NCI-H2196 (cell line): ENCODE measurements around the gene RNU6-7.
A peak's percentile ranks its signal among the peaks of the same experiment; 100 is the strongest.

ENCODE experiments used
- DNase-seq: peaks from one replicate; lab custom pipeline; 2025; ENCODE audit not compliant: unreplicated experiment; lab: John Stamatoyannopoulos, UW

Gene RNU6-7

DNA sequence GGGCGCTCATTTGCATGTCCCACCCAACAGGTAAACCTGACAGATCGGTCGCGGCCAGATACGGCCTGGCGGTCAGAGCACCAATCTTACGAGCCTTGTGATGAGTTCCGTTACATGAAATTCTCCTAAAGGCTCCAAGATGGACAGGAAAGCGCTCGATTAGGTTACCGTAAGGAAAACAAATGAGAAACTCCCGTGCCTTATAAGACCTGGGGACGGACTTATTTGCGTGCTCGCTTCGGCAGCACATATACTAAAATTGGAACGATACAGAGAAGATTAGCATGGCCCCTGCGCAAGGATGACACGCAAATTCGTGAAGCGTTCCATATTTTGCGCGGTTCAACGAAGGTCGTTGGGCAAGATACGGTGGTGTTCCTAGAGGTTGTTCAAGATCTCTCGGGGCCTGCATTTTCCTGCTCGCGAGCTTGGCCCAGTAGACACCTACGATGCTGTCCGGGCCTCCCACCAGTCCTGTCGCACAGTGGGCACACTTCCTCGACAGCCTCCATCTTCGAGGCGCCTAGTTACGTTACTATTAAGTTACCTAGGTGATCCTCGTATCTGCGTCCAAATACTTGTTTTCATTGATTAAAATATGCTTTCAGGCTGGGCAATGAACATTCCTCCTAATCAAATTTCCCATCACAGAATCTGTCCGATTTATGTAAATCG lies at the start of gene RNU6-7:
RNU6-7 (plus strand) TSS at position 230 of the 675 bp plus-strand sequence.
- peak; percentile 43 for DNase-seq

DNA sequence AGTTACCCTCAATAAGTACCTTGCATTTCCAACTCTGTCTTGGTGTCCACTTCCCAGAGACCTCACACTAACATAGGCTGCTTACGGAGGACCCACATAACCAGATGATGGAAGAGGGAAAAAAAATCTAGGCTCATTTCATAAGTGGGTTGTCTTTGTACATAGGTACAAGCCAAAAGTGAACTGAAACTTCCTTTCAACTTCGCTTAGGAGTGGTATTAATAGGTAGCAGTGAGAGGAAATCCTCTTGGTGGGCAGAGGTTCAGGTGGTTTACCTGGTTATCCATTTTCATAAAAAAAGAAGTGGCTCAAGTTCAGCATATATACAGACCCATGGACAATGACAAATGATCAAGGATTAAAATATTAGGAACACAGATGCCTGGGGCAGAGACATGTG lies 35.8 kb upstream of the RNU6-7 start:
- DNase-seq = no peak

- DNase-seq = no peak
Observed at GRCh38 chr14:32166924-32167323, 34.9 kb upstream of the RNU6-7 start.

GRCh38 chr14:32167907-32168306 lies 33.9 kb upstream of the RNU6-7 start:
- no peak for DNase-seq

DNA sequence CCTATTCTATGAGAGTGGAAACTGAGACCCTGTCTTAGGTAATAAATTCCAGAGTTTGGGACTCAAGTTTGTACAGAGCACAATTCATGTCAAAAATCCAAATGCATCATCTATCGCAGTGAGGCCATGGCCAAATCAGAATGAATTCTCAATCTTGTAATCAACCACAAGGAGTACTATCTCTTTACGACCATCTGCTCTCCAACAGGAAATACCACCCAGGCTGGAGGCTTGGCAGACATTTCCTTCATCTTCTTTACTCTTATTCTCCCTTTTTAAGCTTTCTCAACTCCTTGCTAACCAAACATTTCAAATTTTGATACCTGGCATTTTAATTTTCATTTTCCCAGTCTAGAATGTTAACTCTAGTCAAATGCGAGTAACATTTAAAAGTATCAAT lies 32.7 kb upstream of the RNU6-7 start:
- DNase-seq = no peak

DNA sequence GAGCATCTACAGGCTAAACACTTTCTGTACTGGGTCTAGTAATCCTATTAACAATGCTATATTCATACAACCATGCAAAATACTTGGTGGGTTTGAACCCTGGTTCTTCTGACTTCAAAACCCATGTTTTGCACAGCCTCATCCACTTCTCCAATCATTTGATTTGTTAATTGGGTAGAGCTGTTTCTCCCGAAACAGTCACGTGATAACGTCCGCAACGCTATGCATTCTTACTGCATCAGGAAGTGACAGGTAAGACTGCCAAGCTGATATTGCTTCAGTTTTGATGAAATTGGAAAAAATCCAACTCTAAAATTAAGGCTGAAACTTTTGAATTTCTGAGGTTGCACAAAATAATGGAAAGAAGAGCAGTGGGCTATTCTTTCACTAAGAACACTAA lies 30.4 kb upstream of the RNU6-7 start:
- no peak for DNase-seq

DNA sequence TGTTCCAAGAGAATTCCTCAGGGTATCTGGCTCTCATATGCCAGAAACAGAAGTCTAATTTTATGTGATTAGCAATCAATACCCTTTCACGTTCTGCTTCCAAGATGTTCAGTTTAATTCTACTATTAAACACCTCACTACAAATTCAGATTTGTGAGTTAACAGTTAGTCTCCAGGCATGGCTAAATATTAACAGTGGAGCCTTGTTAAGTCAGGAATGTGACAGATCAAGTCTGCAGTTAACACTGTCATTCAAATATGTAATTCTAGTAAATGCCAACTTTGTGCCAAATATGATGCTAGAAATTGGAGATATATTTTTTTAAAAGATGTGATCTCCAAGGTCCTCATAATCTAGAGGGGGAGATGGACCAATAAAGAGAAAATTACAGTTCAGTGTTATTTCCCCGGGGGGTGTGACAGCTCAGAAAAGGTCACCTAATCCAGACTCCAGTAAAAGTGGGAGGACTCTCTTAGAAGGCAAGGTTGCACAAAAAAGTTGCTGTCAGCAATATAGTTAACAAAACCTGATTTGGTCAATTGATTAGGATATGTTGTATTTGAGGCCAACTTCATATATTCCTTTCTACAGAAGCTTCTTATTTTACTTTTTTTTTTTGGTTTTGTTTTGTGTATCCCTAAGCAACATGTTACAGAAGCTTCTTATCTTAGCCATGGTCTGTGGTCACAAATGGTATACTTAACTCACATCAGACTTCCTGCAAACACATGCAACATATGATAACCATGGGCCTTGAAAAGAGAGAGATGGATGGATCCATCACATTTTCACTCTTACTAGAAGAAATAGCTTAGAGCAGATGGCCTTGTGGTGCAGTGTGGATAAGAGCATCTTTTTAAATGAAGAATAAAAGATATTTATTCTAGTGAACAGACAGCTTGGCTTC lies 18.4 kb upstream of the RNU6-7 start:
- no peak for DNase-seq

DNA sequence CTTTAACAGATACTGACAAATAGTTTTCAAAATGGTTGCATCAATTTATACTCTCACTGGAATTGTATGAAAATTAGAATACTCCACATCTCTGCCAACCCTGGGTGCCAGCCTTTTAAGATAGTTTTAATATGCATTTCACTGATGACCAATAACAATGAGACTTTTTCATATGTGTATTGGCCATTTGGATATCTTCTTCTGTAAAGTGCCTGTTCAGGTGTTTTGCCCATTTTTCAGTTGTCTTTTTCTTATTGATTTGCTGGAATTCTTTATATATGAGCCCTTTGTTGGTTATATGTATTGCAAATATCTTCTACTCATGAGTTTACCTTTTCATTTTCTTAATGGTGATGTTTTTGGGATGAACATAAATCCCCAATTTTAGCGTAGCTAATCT lies 16.7 kb upstream of the RNU6-7 start:
- no peak for DNase-seq

- no peak for DNase-seq
Observed at GRCh38 chr14:32186248-32186647, 15.6 kb upstream of the RNU6-7 start.

- DNase-seq = no peak
Observed at GRCh38 chr14:32189811-32190210, 12.0 kb upstream of the RNU6-7 start.

- DNase-seq = no peak
Observed at GRCh38 chr14:32190673-32191072, 11.2 kb upstream of the RNU6-7 start.

DNA sequence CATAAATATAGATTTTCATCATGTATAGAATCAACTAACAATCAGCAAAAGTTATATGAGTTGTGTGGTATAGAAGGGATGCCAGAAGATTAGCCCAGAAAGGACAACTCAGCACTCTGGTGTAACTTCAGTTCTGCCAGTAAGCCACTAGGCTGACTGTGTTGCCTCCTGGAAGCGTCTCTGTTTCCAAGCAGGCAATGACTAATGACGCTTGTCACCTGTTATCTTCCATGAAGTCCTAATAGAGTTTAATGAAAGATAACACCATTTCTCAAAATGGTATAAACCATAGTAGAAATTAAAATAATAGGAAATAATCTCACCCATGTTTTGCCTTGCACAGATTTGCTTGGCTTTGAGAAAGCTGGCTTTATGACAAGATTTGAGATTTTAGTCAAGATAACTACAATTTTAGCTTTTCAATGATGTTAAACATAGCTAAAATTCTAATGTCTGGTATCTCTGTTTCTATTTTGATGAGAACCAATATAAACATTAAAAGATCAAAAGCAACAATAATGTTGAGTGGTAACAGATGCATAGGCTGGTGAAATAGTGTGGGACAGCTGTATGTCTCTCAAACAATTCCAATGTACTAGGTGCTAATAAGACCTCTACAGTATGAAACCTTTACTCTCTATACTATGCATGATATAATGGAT lies 9.0 kb upstream of the RNU6-7 start:
- no peak for DNase-seq

GRCh38 chr14:32193532-32193931 lies 8.3 kb upstream of the RNU6-7 start:
- no peak for DNase-seq

DNA sequence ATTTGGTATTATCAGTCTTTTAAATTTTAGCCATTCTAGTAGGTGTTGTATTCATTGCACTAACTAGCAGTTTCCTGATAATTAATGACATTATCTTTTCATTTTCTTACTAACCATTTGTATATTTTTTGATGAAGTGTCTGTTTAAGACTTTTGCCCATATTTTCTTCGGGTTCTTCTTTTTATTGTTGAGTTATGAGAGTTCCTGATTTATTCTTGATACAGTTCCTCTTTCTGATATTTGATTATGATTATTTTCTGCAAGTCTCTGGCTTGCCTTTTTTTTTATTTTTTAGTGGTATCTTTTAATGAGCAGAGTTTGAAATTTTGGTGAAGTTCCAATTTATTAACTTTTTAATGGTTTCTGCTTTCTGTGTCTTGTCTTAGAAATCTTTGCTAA lies 6.2 kb upstream of the RNU6-7 start:
- no peak for DNase-seq

- no peak for DNase-seq
Observed at GRCh38 chr14:32197919-32198318, 3.9 kb upstream of the RNU6-7 start.

- DNase-seq = no peak
Observed at GRCh38 chr14:32200368-32201192, 1.3 kb upstream of the RNU6-7 start.

- peak; percentile 91 for DNase-seq
Observed at GRCh38 chr14:32201193-32201815, 541 bp upstream of the RNU6-7 start.

GRCh38 chr14:32202491-32202997 lies 699 bp downstream of the RNU6-7 start:
- no peak for DNase-seq

GRCh38 chr14:32202998-32203882 lies 1.4 kb downstream of the RNU6-7 start, which contains the start of gene RNU6-8:
Gene RNU6-8, minus strand, starts transcription at chr14:32203269.
- peak; percentile 90 for DNase-seq
